Mesenchymal stem cell (in vitro differentiated cells and primary cell): ENCODE data around the gene SUSD2.
A peak's percentile ranks its signal among the peaks of the same experiment; 100 is the strongest.
"Not testable (repeated sequence)": the region's sequence is repeated elsewhere in the genome, so short reads cannot be mapped to it uniquely, and the experiment has no call there.

Experiments used
- DNase-seq: peaks from one replicate; pipeline ENCODE4 v3.0.0-alpha.2; 2013
- H2AFZ ChIP-seq: one replicate; pipeline ENCODE4 v1.6.1; 2013; ENCODE audit warnings: low read depth, mild to moderate bottlenecking, control low read depth, inconsistent platforms, low read length, moderate library complexity
- H2AK5ac ChIP-seq: 2 replicates; pipeline ENCODE4 v1.6.1; 2013; ENCODE audit warnings: low read length, moderate library complexity, mild to moderate bottlenecking, inconsistent platforms; ENCODE audit not compliant: severe bottlenecking
- H2BK120ac ChIP-seq: one replicate; pipeline ENCODE4 v1.6.1; 2013; ENCODE audit warnings: low read depth, mild to moderate bottlenecking, inconsistent platforms, low read length, moderate library complexity
- H2BK12ac ChIP-seq, 2 experiments: one replicate each; pipeline ENCODE4 v1.6.1; 2013; ENCODE audit warnings: inconsistent platforms in 2 of 2, low read length in 2 of 2, mild to moderate bottlenecking in 2 of 2, moderate library complexity in 2 of 2, control low read depth in 1 of 2
- H2BK15ac ChIP-seq: one replicate; pipeline ENCODE4 v1.6.1; 2013; ENCODE audit warnings: mild to moderate bottlenecking, low read depth, inconsistent platforms; ENCODE audit not compliant: poor library complexity, severe bottlenecking
- H2BK5ac ChIP-seq: 2 replicates; pipeline ENCODE4 v1.6.1; 2013; ENCODE audit warnings: low read depth, mild to moderate bottlenecking, low read length, control low read depth, inconsistent platforms; ENCODE audit not compliant: poor library complexity, severe bottlenecking
- H3K14ac ChIP-seq, 2 experiments: one replicate each; pipeline ENCODE4 v1.6.1; 2013; ENCODE audit warnings: inconsistent platforms in 2 of 2, low read length in 2 of 2, control low read depth in 1 of 2, mild to moderate bottlenecking in 1 of 2, moderate library complexity in 1 of 2
- H3K18ac ChIP-seq, 2 experiments: one replicate each; pipeline ENCODE4 v1.6.1; 2013; ENCODE audit warnings: inconsistent platforms in 2 of 2, low read length in 2 of 2, control low read depth in 1 of 2, low read depth in 1 of 2, mild to moderate bottlenecking in 1 of 2
- H3K23ac ChIP-seq, 2 experiments: one replicate each; pipeline ENCODE4 v1.6.1; 2013; ENCODE audit warnings: inconsistent platforms in 2 of 2, low read length in 2 of 2, mild to moderate bottlenecking in 2 of 2, moderate library complexity in 2 of 2, control low read depth in 1 of 2
- H3K27ac ChIP-seq: 2 replicates; pipeline ENCODE4 v1.5.1; 2013; ENCODE audit warnings: mild to moderate bottlenecking, moderate library complexity, low read length, control low read depth, inconsistent platforms; ENCODE audit not compliant: poor library complexity, severe bottlenecking
- H3K27me3 ChIP-seq, 2 experiments: 2 replicates each; pipeline versions ENCODE4 v1.6.1 to v1.7.0; 2013; ENCODE audit warnings: low read length in 2 of 2, mild to moderate bottlenecking in 2 of 2, moderate library complexity in 2 of 2, control low read depth in 1 of 2, inconsistent platforms in 1 of 2; ENCODE audit not compliant: control insufficient read depth in 1 of 2, insufficient read depth in 1 of 2
- H3K36me3 ChIP-seq, 2 experiments: 2 replicates each; pipeline versions ENCODE4 v1.6.1 to v1.7.0; 2013; ENCODE audit warnings: low read length in 2 of 2, control low read depth in 1 of 2, inconsistent platforms in 1 of 2, low read depth in 1 of 2, mild to moderate bottlenecking in 1 of 2; ENCODE audit not compliant: insufficient read depth in 2 of 2, control insufficient read depth in 1 of 2
- H3K4ac ChIP-seq, 2 experiments: one replicate each; pipeline ENCODE4 v1.6.1; 2013; ENCODE audit warnings: inconsistent platforms in 2 of 2, low read length in 2 of 2, mild to moderate bottlenecking in 2 of 2, moderate library complexity in 2 of 2, control low read depth in 1 of 2, low read depth in 1 of 2
- H3K4me1 ChIP-seq: 2 replicates; pipeline ENCODE4 v1.6.1; 2013; ENCODE audit warnings: low read depth, low read length, control low read depth; ENCODE audit not compliant: control insufficient read depth, insufficient read depth
- H3K4me2 ChIP-seq: 2 replicates; pipeline ENCODE4 v1.6.1; 2013; ENCODE audit warnings: low read length, mild to moderate bottlenecking, inconsistent platforms; ENCODE audit not compliant: poor library complexity, severe bottlenecking
- H3K4me3 ChIP-seq, 2 experiments: 2 replicates each; pipeline versions ENCODE4 v1.5.1 to v1.7.0; 2013; ENCODE audit warnings: low read length in 2 of 2, mild to moderate bottlenecking in 2 of 2, control low read depth in 1 of 2, low read depth in 1 of 2; ENCODE audit not compliant: insufficient read depth in 1 of 2
- H3K79me1 ChIP-seq: replicated peaks from 2 replicates; pipeline ENCODE4 v1.6.1; 2013; ENCODE audit warnings: mild to moderate bottlenecking, control low read depth, low read length, inconsistent platforms; ENCODE audit not compliant: poor library complexity, severe bottlenecking
- H3K9ac ChIP-seq: 2 replicates; pipeline ENCODE4 v1.7.0; 2013; ENCODE audit warnings: mild to moderate bottlenecking, low read length, moderate library complexity
- H3K9me3 ChIP-seq: 2 replicates; pipeline ENCODE4 v1.7.0; 2013; ENCODE audit warnings: mild to moderate bottlenecking, low read length; ENCODE audit not compliant: control insufficient read depth
- H4K8ac ChIP-seq: one replicate; pipeline ENCODE4 v1.6.1; 2013; ENCODE audit warnings: inconsistent platforms, mild to moderate bottlenecking, low read length, moderate library complexity
- H4K91ac ChIP-seq: one replicate; pipeline ENCODE4 v1.6.1; 2013; ENCODE audit warnings: mild to moderate bottlenecking, low read length, inconsistent platforms
- WGBS: methylation state at CpG from one replicate; pipeline ENCODE4 v1.1.7; 2013; ENCODE audit warnings: mixed read lengths; 5-methylcytosine and 5-hydroxymethylcytosine counted together

The SUSD2 gene

DNA sequence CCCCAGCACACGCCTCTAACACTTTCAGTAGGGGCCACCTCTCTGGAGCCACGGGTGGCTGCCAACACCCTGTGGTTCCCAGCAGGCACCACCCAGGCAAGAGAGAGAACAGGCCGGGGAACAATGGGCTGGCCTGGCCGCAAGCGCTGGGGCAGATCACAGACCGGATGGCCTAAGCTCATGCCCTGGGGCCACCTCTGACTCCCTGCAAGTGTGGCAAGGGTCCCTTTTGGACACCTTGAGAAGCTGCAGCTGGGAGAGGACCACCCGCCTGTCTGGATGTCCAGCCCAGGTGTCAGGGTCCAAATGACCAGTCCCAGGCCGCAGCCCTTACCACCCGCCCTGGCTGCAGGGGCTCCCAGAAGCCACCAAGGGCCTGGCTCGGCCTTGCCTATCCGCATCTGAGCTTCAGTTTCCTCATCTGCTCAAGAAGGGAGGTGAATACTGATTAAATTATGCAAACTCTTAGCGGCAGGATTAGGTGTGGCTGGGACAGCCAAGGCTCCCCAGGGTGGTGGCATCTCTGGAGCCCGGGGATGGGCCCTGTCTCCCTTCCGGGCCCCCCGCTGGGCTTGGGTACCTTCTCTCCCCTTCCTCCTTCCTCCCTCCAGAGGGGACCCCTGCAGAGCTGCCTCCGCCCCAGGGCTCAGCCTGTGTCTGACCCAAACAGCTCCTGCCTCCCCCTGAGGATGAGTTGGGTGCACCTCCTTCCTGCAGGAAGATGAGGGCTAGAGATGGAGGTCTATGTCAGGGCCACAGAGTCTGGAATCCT, 785 bp upstream of the SUSD2 start:
- H4K8ac ChIP-seq: no peak overlapping the region
- H3K27ac ChIP-seq: no peak overlapping the region
- DNase-seq: no peak
- no peak overlapping the region for H3K4ac ChIP-seq
- H3K27me3 ChIP-seq: no peaks in the 10 kb centered on the region
- no peak overlapping the region for H2AFZ ChIP-seq
- 91% methylated on average over 15 of the region's 16 CpGs for WGBS
- H4K91ac ChIP-seq: no peak overlapping the region
- peaks cover 24 to 39% of the 10 kb centered on the region in 2 experiments for H3K36me3 ChIP-seq
- H3K9ac ChIP-seq: no peak overlapping the region
- no peak overlapping the region for H3K4me3 ChIP-seq
- H3K14ac ChIP-seq: no peak overlapping the region
- no peak overlapping the region for H3K18ac ChIP-seq
- H3K23ac ChIP-seq: no peak overlapping the region
- no peak overlapping the region for H2BK15ac ChIP-seq
- H3K9me3 ChIP-seq: no peaks in the 10 kb centered on the region
- H3K4me1 ChIP-seq: peaks cover 8% of the 10 kb centered on the region
- H3K4me2 ChIP-seq: no peak overlapping the region
- peaks cover 6% of the 10 kb centered on the region for H3K79me1 ChIP-seq
- no peak overlapping the region for H2BK5ac ChIP-seq
- no peak overlapping the region for H2AK5ac ChIP-seq
- no peak overlapping the region for H2BK120ac ChIP-seq
- H2BK12ac ChIP-seq: peak overlapping the region in 1 of 2 experiments; percentile 33

GRCh38 chr22:24181996-24182899, 961 bp downstream of the SUSD2 start:
- Histone ChIP-seq H3K27ac (no peak overlapping the region), H3K79me1 (no peaks in the 10 kb centered on the region), H3K18ac (peak overlapping the region in 1 of 2 experiments; percentile 26), H2BK15ac (no peak overlapping the region), H3K4me3 (no peak overlapping the region), H3K14ac (no peak overlapping the region), H2AK5ac (no peak overlapping the region), H2BK120ac (no peak overlapping the region), H3K36me3 (peaks cover 9 to 26% of the 10 kb centered on the region in 2 experiments), H2BK12ac (no peak overlapping the region), H3K9me3 (no peaks in the 10 kb centered on the region), H4K8ac (no peak overlapping the region), H3K23ac (no peak overlapping the region), H2AFZ (no peak overlapping the region), H3K4me2 (no peak overlapping the region), H3K27me3 (no peaks in the 10 kb centered on the region), H3K4me1 (peaks cover 7% of the 10 kb centered on the region), H2BK5ac (no peak overlapping the region), H3K9ac (no peak overlapping the region), H4K91ac (no peak overlapping the region), H3K4ac (peak overlapping the region in 1 of 2 experiments; percentile 19)
- DNase-seq: peak; percentile 25
- WGBS: 77% methylated on average over 20 of the region's 20 CpGs

GRCh38 chr22:24182900-24183246, 1.6 kb downstream of the SUSD2 start:
- H2BK5ac ChIP-seq, H2BK120ac ChIP-seq, H2BK12ac ChIP-seq, H3K4me2 ChIP-seq, H3K9ac ChIP-seq, H3K18ac ChIP-seq, H3K79me1 ChIP-seq, H2BK15ac ChIP-seq, H3K14ac ChIP-seq, H2AFZ ChIP-seq, H4K8ac ChIP-seq, H2AK5ac ChIP-seq, H3K4ac ChIP-seq, H3K23ac ChIP-seq, DNase-seq, H3K27ac ChIP-seq, H3K27me3 ChIP-seq, H3K9me3 ChIP-seq, H3K4me3 ChIP-seq, H4K91ac ChIP-seq, H3K4me1 ChIP-seq: not testable (repeated sequence)
- H3K36me3 ChIP-seq: peaks cover 7 to 20% of the 10 kb centered on the region in 2 experiments
- WGBS: 90% methylated on average over 9 of the region's 11 CpGs
